Trophoblast cell (in vitro differentiated cells and primary cell): ENCODE measurements around the gene TMEM154.

ENCODE experiments used
- DNase-seq, 2 donors: peaks; one replicate each; pipeline ENCODE4 v3.0.0-alpha.2; 2016
- H2AFZ ChIP-seq: 2 replicates; pipeline ENCODE4 v1.6.1; 2013; ENCODE audit warnings: low read length, moderate library complexity, mild to moderate bottlenecking; ENCODE audit not compliant: insufficient read depth, poor library complexity
- H2AK5ac ChIP-seq: 2 replicates; pipeline ENCODE4 v1.6.1; 2013; ENCODE audit warnings: mild to moderate bottlenecking, low read length
- H2BK120ac ChIP-seq: 2 replicates; pipeline ENCODE4 v1.6.1; 2013; ENCODE audit warnings: low read length, mild to moderate bottlenecking, moderate library complexity; ENCODE audit not compliant: insufficient read depth, poor library complexity
- H2BK12ac ChIP-seq: 2 replicates; pipeline ENCODE4 v1.6.1; 2013; ENCODE audit warnings: mild to moderate bottlenecking, low read length, moderate library complexity
- H2BK5ac ChIP-seq: 2 replicates; pipeline ENCODE4 v1.6.1; 2013; ENCODE audit warnings: low read length, low read depth, moderate library complexity, mild to moderate bottlenecking; ENCODE audit not compliant: poor library complexity
- H3K14ac ChIP-seq: 2 replicates; pipeline ENCODE4 v1.6.1; 2013; ENCODE audit warnings: mild to moderate bottlenecking, low read length
- H3K18ac ChIP-seq: 2 replicates; pipeline ENCODE4 v1.6.1; 2013; ENCODE audit warnings: mild to moderate bottlenecking, low read length
- H3K23ac ChIP-seq: 2 replicates; pipeline ENCODE4 v1.6.1; 2013; ENCODE audit warnings: low read length
- H3K27ac ChIP-seq: 2 replicates; pipeline ENCODE4 v1.5.1; 2013; ENCODE audit warnings: low read depth, mild to moderate bottlenecking, inconsistent platforms, low read length, moderate library complexity
- H3K27me3 ChIP-seq: 2 replicates; pipeline ENCODE4 v1.6.1; 2013; ENCODE audit warnings: inconsistent platforms, mild to moderate bottlenecking, low read length, moderate library complexity; ENCODE audit not compliant: insufficient read depth
- H3K36me3 ChIP-seq, 2 experiments: 1 replicate in 1 of 2; 2 replicates in 1 of 2; pipeline ENCODE4 v1.6.1; 2013; ENCODE audit warnings: low read length in 2 of 2, mild to moderate bottlenecking in 2 of 2, moderate library complexity in 1 of 2; ENCODE audit not compliant: insufficient read depth in 2 of 2, control insufficient read depth in 1 of 2
- H3K4ac ChIP-seq: 2 replicates; pipeline ENCODE4 v1.6.1; 2013; ENCODE audit warnings: low read depth, mild to moderate bottlenecking, low read length, moderate library complexity
- H3K4me1 ChIP-seq, 2 experiments: 1 replicate in 1 of 2; 2 replicates in 1 of 2; pipeline ENCODE4 v1.6.1; 2013; ENCODE audit warnings: low read length in 2 of 2, mild to moderate bottlenecking in 2 of 2, moderate library complexity in 1 of 2; ENCODE audit not compliant: insufficient read depth in 2 of 2, control insufficient read depth in 1 of 2
- H3K4me2 ChIP-seq: 2 replicates; pipeline ENCODE4 v1.6.1; 2013; ENCODE audit warnings: inconsistent platforms, mild to moderate bottlenecking, low read length, moderate library complexity
- H3K4me3 ChIP-seq: 2 replicates; pipeline ENCODE4 v1.5.1; 2013; ENCODE audit warnings: mild to moderate bottlenecking, low read depth, low read length, inconsistent platforms
- H3K79me1 ChIP-seq: one replicate; pipeline ENCODE4 v1.6.1; 2013; ENCODE audit warnings: low read length
- H3K79me2 ChIP-seq: 2 replicates; pipeline ENCODE4 v1.6.1; 2013; ENCODE audit warnings: low read length, mild to moderate bottlenecking; ENCODE audit not compliant: control insufficient read depth, insufficient read depth, poor library complexity
- H3K9ac ChIP-seq: 2 replicates; pipeline ENCODE4 v1.6.1; 2013; ENCODE audit warnings: mild to moderate bottlenecking, low read length
- H3K9me3 ChIP-seq: 2 replicates; pipeline ENCODE4 v1.6.1; 2013; ENCODE audit warnings: low read depth, mild to moderate bottlenecking, control low read depth, inconsistent platforms, low read length; ENCODE audit not compliant: insufficient read depth
- H4K12ac ChIP-seq: 2 replicates; pipeline ENCODE4 v1.6.1; 2013; ENCODE audit warnings: low read depth, mild to moderate bottlenecking, low read length, moderate library complexity
- H4K8ac ChIP-seq: 2 replicates; pipeline ENCODE4 v1.6.1; 2013; ENCODE audit warnings: low read depth, mild to moderate bottlenecking, low read length, moderate library complexity
- H4K91ac ChIP-seq: one replicate; pipeline ENCODE4 v1.6.1; 2013; ENCODE audit warnings: low read depth, mild to moderate bottlenecking, low read length, moderate library complexity
- WGBS: extraction: QIAGEN DNeasy Blood & Tissue Kit; methylation state at CpG from one replicate; pipeline ENCODE4 v1.1.7; 2013; ENCODE audit warnings: missing lambda C conversion rate; ENCODE audit not compliant: insufficient read length, insufficient coverage; ENCODE audit errors: extremely low coverage; 5-methylcytosine and 5-hydroxymethylcytosine counted together

TMEM154 gene

DNA sequence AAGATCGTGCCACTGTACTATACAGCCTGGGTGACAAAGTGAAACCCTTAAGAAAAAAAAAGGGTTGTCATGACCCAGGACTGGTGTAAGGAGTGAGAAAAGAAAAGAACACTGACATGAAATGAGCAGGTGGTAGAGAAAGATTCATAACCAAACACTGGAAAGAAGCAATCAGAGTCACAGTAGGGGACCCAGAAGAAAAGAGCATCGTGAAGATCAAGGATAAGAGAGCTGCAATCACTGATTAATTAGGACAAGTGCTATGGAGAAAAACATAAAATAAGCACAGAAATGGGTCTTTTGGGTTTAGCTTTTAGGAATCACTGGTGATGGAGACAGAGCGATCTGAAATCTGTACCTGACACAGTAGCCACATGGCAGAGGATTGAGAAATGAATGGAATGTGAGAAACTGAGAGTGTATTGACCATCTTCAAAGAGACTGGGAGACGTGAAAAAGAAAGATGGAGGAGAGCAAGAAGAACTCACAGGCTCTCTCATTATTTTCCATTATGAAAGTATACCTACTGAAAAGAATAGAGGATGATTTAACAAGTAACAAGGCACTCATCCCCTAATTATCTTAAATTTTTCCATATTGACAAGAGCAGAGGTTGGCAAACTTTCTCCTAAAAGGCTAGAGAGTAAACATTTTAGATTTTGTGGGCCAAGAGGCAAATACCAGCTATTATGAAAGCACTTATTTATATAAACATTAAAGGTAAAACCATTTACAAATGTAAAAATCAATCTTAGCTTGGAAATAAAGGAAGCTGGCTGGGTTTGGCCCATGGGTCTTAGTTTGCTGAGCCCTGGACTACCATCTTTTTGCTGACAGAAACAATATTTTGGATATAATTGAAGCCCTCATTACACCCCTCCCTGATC lies 7.3 kb downstream of the TMEM154 start:
- Histone ChIP-seq H3K9ac (no peak overlapping the region), H2AFZ (no peak overlapping the region), H3K79me1 (no peaks in the 10 kb centered on the region), H3K27ac (no peak overlapping the region), H3K18ac (no peak overlapping the region), H4K91ac (no peak overlapping the region), H2AK5ac (no peak overlapping the region), H2BK12ac (no peak overlapping the region), H3K9me3 (no peaks in the 10 kb centered on the region), H2BK5ac (no peak overlapping the region), H3K4ac (no peak overlapping the region), H2BK120ac (no peak overlapping the region), H3K4me2 (no peak overlapping the region), H3K79me2 (no peaks in the 10 kb centered on the region), H3K4me1 (peaks cover 0 to 4% of the 10 kb centered on the region in 2 experiments), H3K27me3 (no peaks in the 10 kb centered on the region), H3K14ac (no peak overlapping the region), H3K4me3 (no peak overlapping the region), H3K23ac (no peak overlapping the region), H4K12ac (no peak overlapping the region), H3K36me3 (no peaks in the 10 kb centered on the region), H4K8ac (no peak overlapping the region)
- no peak for DNase-seq
- no CpG with 5 or more reads among the region's 4 CpGs for WGBS

DNA sequence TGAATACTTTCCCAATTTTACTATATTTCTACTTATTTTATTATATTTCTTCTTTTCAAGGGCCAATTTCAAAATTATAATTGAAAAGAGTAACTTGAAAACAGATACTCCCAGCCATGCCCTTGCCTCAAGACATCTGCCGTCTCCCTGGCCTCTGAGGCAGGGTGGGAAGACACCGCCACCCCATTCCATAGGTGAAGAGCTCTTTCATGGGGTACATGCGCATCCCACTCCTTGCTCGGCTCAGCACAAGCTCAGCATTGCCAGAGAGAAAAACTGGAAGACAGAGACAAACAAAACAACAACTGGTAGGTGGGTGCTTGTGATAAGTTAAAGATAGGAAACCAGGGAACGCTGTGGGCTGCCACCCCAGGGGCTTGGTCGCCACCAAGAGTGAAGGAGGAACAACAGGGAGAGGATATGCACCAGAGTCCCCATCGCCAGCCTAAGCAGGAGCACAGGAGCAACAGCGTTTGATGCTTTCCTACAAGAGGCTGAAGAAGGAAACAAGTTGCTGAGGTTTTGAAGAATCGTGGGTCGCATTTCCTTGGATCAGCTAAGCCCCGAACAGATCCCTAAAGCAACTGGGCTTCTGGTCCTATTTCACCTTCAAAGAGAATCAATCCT lies 11.3 kb downstream of the TMEM154 start:
- WGBS: no CpG with 5 or more reads among the region's 11 CpGs
- peaks cover 0 to 4% of the 10 kb centered on the region in 2 experiments for H3K4me1 ChIP-seq
- H3K9ac ChIP-seq: no peak overlapping the region
- H4K8ac ChIP-seq: no peak overlapping the region
- peaks cover 0 to 2% of the 10 kb centered on the region in 2 experiments for H3K36me3 ChIP-seq
- no peak for DNase-seq
- no peak overlapping the region for H3K14ac ChIP-seq
- H2BK5ac ChIP-seq: no peak overlapping the region
- H3K4ac ChIP-seq: no peak overlapping the region
- H4K12ac ChIP-seq: no peak overlapping the region
- H2AK5ac ChIP-seq: no peak overlapping the region
- no peak overlapping the region for H2BK120ac ChIP-seq
- H3K79me1 ChIP-seq: no peaks in the 10 kb centered on the region
- H4K91ac ChIP-seq: no peak overlapping the region
- H3K27ac ChIP-seq: no peak overlapping the region
- no peak overlapping the region for H3K23ac ChIP-seq
- no peak overlapping the region for H2BK12ac ChIP-seq
- H3K27me3 ChIP-seq: no peaks in the 10 kb centered on the region
- no peaks in the 10 kb centered on the region for H3K9me3 ChIP-seq
- no peak overlapping the region for H3K4me3 ChIP-seq
- H2AFZ ChIP-seq: no peak overlapping the region
- H3K4me2 ChIP-seq: no peak overlapping the region
- H3K79me2 ChIP-seq: no peaks in the 10 kb centered on the region
- no peak overlapping the region for H3K18ac ChIP-seq

DNA sequence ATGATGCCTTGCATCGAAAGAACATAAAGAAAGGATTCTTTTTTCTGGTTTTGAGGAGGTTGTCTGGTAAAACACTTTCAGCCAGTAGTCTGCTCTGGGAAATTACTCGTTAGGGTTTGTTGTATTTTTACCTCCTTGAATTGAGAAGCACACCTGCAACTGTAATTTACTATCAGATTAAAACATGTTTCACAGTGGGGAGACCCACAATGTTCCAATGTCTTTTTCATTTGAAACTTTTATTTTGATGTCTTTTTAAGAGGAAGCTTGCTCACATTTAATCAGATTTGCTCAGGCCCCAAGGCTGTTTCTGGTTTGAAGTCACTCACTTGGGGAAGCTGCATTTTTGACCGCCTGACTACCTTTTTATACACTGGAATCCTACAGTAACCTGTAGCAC lies 12.0 kb downstream of the TMEM154 start:
- WGBS: no CpG with 5 or more reads among the region's 3 CpGs
- Histone ChIP-seq H2BK5ac (no peak overlapping the region), H2AK5ac (no peak overlapping the region), H4K12ac (no peak overlapping the region), H3K79me2 (no peaks in the 10 kb centered on the region), H3K9me3 (no peaks in the 10 kb centered on the region), H3K4me2 (no peak overlapping the region), H3K27ac (no peak overlapping the region), H2BK120ac (no peak overlapping the region), H2BK12ac (no peak overlapping the region), H3K4me3 (no peak overlapping the region), H3K36me3 (peaks cover 0 to 2% of the 10 kb centered on the region in 2 experiments), H3K14ac (no peak overlapping the region), H3K18ac (no peak overlapping the region), H3K23ac (no peak overlapping the region), H3K4ac (no peak overlapping the region), H4K91ac (no peak overlapping the region), H3K79me1 (no peaks in the 10 kb centered on the region), H4K8ac (no peak overlapping the region), H3K4me1 (peaks cover 0 to 4% of the 10 kb centered on the region in 2 experiments), H2AFZ (no peak overlapping the region), H3K9ac (no peak overlapping the region), H3K27me3 (no peaks in the 10 kb centered on the region)
- DNase-seq: no peak

DNA sequence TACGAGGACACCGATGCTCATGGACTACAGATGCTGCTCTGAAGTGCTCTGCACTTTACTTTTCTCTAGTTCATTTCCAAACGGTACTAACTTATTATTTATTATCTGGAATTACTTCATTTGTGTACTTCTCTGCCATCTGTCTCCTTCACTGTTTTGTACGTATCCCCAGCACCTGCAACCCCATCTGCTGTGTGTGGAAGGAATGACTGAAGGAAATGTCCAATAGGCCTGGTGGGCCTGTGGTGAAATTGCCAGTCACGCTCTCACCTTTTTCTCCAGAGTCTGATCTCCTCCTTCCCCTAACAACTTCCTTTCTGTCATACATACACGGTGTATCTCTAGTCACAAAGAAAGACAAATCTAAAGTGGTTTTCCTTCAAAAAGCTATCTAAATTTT lies 12.9 kb downstream of the TMEM154 start:
- H3K4me3 ChIP-seq: no peak overlapping the region
- no peaks in the 10 kb centered on the region for H3K79me1 ChIP-seq
- H3K23ac ChIP-seq: no peak overlapping the region
- no peak overlapping the region for H3K27ac ChIP-seq
- no peaks in the 10 kb centered on the region for H3K9me3 ChIP-seq
- H3K4me1 ChIP-seq: peaks cover 0 to 2% of the 10 kb centered on the region in 2 experiments
- no peak overlapping the region for H3K4me2 ChIP-seq
- no peaks in the 10 kb centered on the region for H3K27me3 ChIP-seq
- no peak overlapping the region for H4K8ac ChIP-seq
- H2BK120ac ChIP-seq: no peak overlapping the region
- H3K9ac ChIP-seq: no peak overlapping the region
- H2BK5ac ChIP-seq: no peak overlapping the region
- H2AK5ac ChIP-seq: no peak overlapping the region
- no peak overlapping the region for H2AFZ ChIP-seq
- H3K14ac ChIP-seq: no peak overlapping the region
- no peak overlapping the region for H4K91ac ChIP-seq
- H4K12ac ChIP-seq: no peak overlapping the region
- H3K4ac ChIP-seq: no peak overlapping the region
- H3K79me2 ChIP-seq: no peaks in the 10 kb centered on the region
- DNase-seq: no peak
- no peak overlapping the region for H2BK12ac ChIP-seq
- no peak overlapping the region for H3K18ac ChIP-seq
- WGBS: no CpG with 5 or more reads among the region's 6 CpGs
- H3K36me3 ChIP-seq: peaks cover 0 to 2% of the 10 kb centered on the region in 2 experiments
